Sigmoid colon (tissue), 7 donors: Measurements from ENCODE around the gene SLC6A1. TPM values are rescaled to one million over a fixed set of nuclear protein-coding genes. Genes with fewer than 3 reads are reported as not detected.

Experiments used
- DNase-seq: peaks from one replicate; pipeline ENCODE4 v3.0.0-alpha.2; 2019
- H3K27ac ChIP-seq, 4 donors: fragments of 200-600 bp; sonication (generic); one replicate each; pipeline ENCODE4 v1.5.1; 2016 to 2019; ENCODE audit warnings: mild to moderate bottlenecking in 1 of 4
- H3K27me3 ChIP-seq, 3 donors: fragments of 200-600 bp; sonication (generic); one replicate each; pipeline ENCODE4 v1.5.1; 2019; ENCODE audit warnings: mild to moderate bottlenecking in 1 of 3
- H3K36me3 ChIP-seq, 4 donors: fragments of 200-600 bp; sonication (generic); one replicate each; pipeline ENCODE4 v1.5.1; 2016 to 2019
- H3K4me1 ChIP-seq, 4 donors: fragments of 200-600 bp; sonication (generic); one replicate each; pipeline ENCODE4 v1.5.1; 2017 to 2019
- H3K4me3 ChIP-seq, 4 donors: fragments of 200-600 bp; sonication (generic); one replicate each; pipeline ENCODE4 v1.5.1; 2017 to 2019; ENCODE audit warnings: mild to moderate bottlenecking in 2 of 4, moderate library complexity in 1 of 4
- H3K9me3 ChIP-seq, 4 donors: fragments of 200-600 bp in 3 of 4; sonication (generic) in 3 of 4; one replicate each; pipeline versions ENCODE4 v1.5.1 to v1.6.1; 2013 to 2019
- EP300 ChIP-seq, 4 donors: sonication (generic); formaldehyde crosslinking; IDR thresholded peaks; one replicate each; pipeline ENCODE4 v1.6.1; 2017; ENCODE audit warnings: antibody characterized with exemption in 4 of 4
- POLR2A ChIP-seq, 2 donors: fragments of 450-650 bp; IDR thresholded peaks; one replicate each; pipeline ENCODE4 v1.6.1; 2016; ENCODE audit warnings: antibody characterized with exemption in 2 of 2, mild to moderate bottlenecking in 2 of 2, moderate library complexity in 2 of 2
- POLR2AphosphoS5 ChIP-seq, 4 donors: sonication (generic); formaldehyde crosslinking; IDR thresholded peaks; one replicate each; pipeline ENCODE4 v1.6.1; 2017; ENCODE audit warnings: antibody characterized with exemption in 4 of 4
- WGBS, 2 donors: extraction: QIAGEN DNeasy Blood & Tissue Kit; methylation state at CpG; one replicate each; pipeline ENCODE4 v1.1.7; 2013; 5-methylcytosine and 5-hydroxymethylcytosine counted together
- intact Hi-C: fragments of 100-400 bp; cut with DNase I; formaldehyde crosslinking; loops from one replicate; pipeline ENCODE4 v1.15.1; 2023
- polyA plus RNA-seq, 3 donors: library from polyadenylated mRNA; stranded (reverse); fragments of 200-250 nt; gene quantifications; one replicate each; pipeline ENCODE4 v1.2.3, GENCODE V29; 2013
- total RNA-seq, 4 donors: library from RNA; depleted of rRNA; stranded (reverse); fragments of >200 nt; gene quantifications; one replicate each; pipeline ENCODE4 v1.1.0, GENCODE V29; 2016
- TF ChIP-seq, protein P1 (sequence below), 4 experiments: fragments of 450-650 bp in 3 of 4; fragments of 200-600 bp in 1 of 4; IDR thresholded peaks; one replicate each; pipeline ENCODE4 v1.5.1; 2016 to 2019; ENCODE audit warnings: antibody characterized with exemption in 4 of 4, mild to moderate bottlenecking in 3 of 4, moderate library complexity in 2 of 4
- donor health status: healthy with polysubstance abuse.
- donor health status: Bipolar disorder and iron deficiency.
- donor health status: healthy.

SLC6A1 gene
- total and polyA plus RNA-seq, 7 donors: under 0.01 to 1.4 (median 0.29) TPM; not detected in 1

GRCh38 chr3:10981961-10982360, 10.6 kb upstream of the SLC6A1 start:
- Histone ChIP-seq H3K27me3 (no peaks in the 10 kb centered on the region), H3K9me3 (no peaks in the 10 kb centered on the region), H3K4me3 (no peak overlapping the region), H3K27ac (no peak overlapping the region), H3K36me3 (no peaks in the 10 kb centered on the region), H3K4me1 (peaks cover 0 to 21% (median 18%) of the 10 kb centered on the region in 4 donors)
- WGBS, 2 donors: 64 to 69% methylated on average over 5 of the region's 5 CpGs
- intact Hi-C loops: no loop called here
- no peak for TF ChIP-seq POLR2AphosphoS5 (IDR thresholded peaks at IDR 0.05)
- TF ChIP-seq EP300 (IDR thresholded peaks at IDR 0.05): no peak
- no peak for TF ChIP-seq POLR2A (IDR thresholded peaks at IDR 0.05)
- DNase-seq: no peak

- Histone ChIP-seq H3K36me3 (no peaks in the 10 kb centered on the region), H3K27ac (no peak overlapping the region), H3K9me3 (no peaks in the 10 kb centered on the region), H3K4me3 (no peak overlapping the region), H3K4me1 (peaks cover 0 to 16% (median 13%) of the 10 kb centered on the region in 4 donors), H3K27me3 (no peaks in the 10 kb centered on the region)
- no peak for DNase-seq
- WGBS, 2 donors: 3 to 12% methylated on average over 4 of the region's 4 CpGs
- TF ChIP-seq, protein P1, sequence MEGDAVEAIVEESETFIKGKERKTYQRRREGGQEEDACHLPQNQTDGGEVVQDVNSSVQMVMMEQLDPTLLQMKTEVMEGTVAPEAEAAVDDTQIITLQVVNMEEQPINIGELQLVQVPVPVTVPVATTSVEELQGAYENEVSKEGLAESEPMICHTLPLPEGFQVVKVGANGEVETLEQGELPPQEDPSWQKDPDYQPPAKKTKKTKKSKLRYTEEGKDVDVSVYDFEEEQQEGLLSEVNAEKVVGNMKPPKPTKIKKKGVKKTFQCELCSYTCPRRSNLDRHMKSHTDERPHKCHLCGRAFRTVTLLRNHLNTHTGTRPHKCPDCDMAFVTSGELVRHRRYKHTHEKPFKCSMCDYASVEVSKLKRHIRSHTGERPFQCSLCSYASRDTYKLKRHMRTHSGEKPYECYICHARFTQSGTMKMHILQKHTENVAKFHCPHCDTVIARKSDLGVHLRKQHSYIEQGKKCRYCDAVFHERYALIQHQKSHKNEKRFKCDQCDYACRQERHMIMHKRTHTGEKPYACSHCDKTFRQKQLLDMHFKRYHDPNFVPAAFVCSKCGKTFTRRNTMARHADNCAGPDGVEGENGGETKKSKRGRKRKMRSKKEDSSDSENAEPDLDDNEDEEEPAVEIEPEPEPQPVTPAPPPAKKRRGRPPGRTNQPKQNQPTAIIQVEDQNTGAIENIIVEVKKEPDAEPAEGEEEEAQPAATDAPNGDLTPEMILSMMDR (IDR thresholded peaks at IDR 0.05): no peak
- TF ChIP-seq EP300 (IDR thresholded peaks at IDR 0.05): no peak
- no peak for TF ChIP-seq POLR2AphosphoS5 (IDR thresholded peaks at IDR 0.05)
- no peak for TF ChIP-seq POLR2A (IDR thresholded peaks at IDR 0.05)
- intact Hi-C loops: no loop called here
Measured at GRCh38 chr3:10982782-10983181, 9.8 kb upstream of the SLC6A1 start.

DNA sequence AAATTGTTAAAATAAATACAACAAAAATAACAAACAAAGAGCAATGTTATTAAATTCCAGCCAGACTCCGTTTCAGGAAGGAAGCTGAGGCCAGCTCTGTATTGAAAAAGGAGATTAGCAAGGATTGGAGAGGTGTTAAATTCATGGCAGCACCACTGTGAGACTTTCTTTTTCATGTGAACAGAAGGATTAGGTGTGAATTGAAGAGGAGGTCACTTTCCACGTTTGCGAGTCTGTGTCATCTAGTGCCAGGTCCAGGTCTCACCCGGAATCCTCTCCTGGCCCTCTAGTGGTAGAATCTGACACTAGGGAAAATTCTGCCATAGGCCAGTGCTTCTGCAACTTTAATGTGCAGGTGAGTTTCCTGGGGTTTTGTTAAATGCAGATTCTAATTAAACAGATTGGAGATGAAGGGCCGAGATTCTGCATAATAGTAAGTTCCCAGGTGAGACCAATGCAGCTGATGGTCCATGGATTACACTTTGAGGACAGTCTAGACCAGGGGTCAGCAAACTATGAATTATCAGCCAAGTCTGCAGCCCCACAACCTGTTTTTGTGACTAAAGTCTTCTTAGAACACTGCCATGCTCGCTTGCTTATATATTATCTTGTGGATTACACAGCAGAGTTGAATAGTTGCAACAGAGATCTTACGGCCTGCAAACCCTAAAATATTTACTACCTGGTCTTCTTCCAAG, 9.2 kb upstream of the SLC6A1 start:
- intact Hi-C loops: no loop called here
- Histone ChIP-seq H3K27ac (no peak overlapping the region), H3K4me3 (no peak overlapping the region), H3K4me1 (peaks cover 0 to 10% (median 7%) of the 10 kb centered on the region in 4 donors), H3K36me3 (no peaks in the 10 kb centered on the region), H3K9me3 (no peaks in the 10 kb centered on the region), H3K27me3 (no peaks in the 10 kb centered on the region)
- no peak for DNase-seq
- TF ChIP-seq, protein P1 (IDR thresholded peaks at IDR 0.05): peak; percentile 30 to 75 (median 44)
- TF ChIP-seq POLR2AphosphoS5 (IDR thresholded peaks at IDR 0.05): no peak
- TF ChIP-seq EP300 (IDR thresholded peaks at IDR 0.05): no peak
- WGBS, 2 donors: 22 to 24% methylated on average over 7 of the region's 7 CpGs

DNA sequence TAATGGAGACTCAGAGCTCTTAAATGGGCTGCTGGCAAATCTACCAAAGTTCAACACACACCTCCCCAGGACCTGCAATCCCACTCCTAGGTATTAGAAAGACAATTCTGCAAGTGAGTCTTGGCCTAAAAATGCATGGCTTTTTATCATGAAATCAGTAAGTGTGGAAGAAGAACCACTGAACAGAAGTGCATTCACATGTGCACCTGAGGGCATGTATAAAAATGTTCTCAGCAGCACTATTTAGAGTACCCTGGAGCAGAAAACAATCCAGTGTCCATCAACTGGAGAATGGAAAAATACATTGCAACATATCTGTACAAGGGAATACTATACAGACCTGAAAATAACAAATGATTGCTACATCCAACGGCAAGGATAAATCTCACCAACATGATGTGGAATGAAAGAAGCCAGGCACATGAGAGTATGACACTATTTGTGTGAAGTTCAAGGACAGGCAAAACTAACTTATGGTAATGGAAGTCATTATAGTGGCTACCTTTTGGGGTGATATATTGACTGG, 8.1 kb upstream of the SLC6A1 start:
- H3K27ac ChIP-seq: no peak overlapping the region
- no peak overlapping the region for H3K4me3 ChIP-seq
- no peaks in the 10 kb centered on the region for H3K36me3 ChIP-seq
- TF ChIP-seq, protein P1 (IDR thresholded peaks at IDR 0.05): no peak
- TF ChIP-seq POLR2A (IDR thresholded peaks at IDR 0.05) (no peak), POLR2AphosphoS5 (IDR thresholded peaks at IDR 0.05) (no peak), EP300 (IDR thresholded peaks at IDR 0.05) (no peak)
- DNase-seq: no peak
- WGBS, 2 donors: 73 to 96% methylated on average over 1 of the region's 1 CpG
- no peaks in the 10 kb centered on the region for H3K27me3 ChIP-seq
- no peaks in the 10 kb centered on the region for H3K9me3 ChIP-seq
- H3K4me1 ChIP-seq: peaks cover 0 to 8% (median 6%) of the 10 kb centered on the region in 4 donors
- intact Hi-C loops: no loop called here

GRCh38 chr3:10985181-10985580, 7.4 kb upstream of the SLC6A1 start:
- no peak overlapping the region for H3K4me3 ChIP-seq
- WGBS, 2 donors: 44 to 45% methylated on average over 1 of the region's 1 CpG
- TF ChIP-seq POLR2A (IDR thresholded peaks at IDR 0.05): no peak
- TF ChIP-seq POLR2AphosphoS5 (IDR thresholded peaks at IDR 0.05): no peak
- TF ChIP-seq, protein P1 (IDR thresholded peaks at IDR 0.05): no peak
- TF ChIP-seq EP300 (IDR thresholded peaks at IDR 0.05): no peak
- intact Hi-C loops: no loop called here
- no peak overlapping the region for H3K27ac ChIP-seq
- H3K36me3 ChIP-seq: no peaks in the 10 kb centered on the region
- DNase-seq: no peak
- H3K9me3 ChIP-seq: no peaks in the 10 kb centered on the region
- H3K4me1 ChIP-seq: peaks cover 0 to 8% (median 6%) of the 10 kb centered on the region in 4 donors
- no peaks in the 10 kb centered on the region for H3K27me3 ChIP-seq
